GM21447 (cell line): ENCODE results near the gene DMRTB1.

ENCODE experiments used
- ATAC-seq: cut with Tn5 transposase; IDR thresholded peaks from one replicate; pipeline ENCODE4 v1.9.1; 2021; ENCODE audit not compliant: unreplicated experiment

The DMRTB1 gene

DNA sequence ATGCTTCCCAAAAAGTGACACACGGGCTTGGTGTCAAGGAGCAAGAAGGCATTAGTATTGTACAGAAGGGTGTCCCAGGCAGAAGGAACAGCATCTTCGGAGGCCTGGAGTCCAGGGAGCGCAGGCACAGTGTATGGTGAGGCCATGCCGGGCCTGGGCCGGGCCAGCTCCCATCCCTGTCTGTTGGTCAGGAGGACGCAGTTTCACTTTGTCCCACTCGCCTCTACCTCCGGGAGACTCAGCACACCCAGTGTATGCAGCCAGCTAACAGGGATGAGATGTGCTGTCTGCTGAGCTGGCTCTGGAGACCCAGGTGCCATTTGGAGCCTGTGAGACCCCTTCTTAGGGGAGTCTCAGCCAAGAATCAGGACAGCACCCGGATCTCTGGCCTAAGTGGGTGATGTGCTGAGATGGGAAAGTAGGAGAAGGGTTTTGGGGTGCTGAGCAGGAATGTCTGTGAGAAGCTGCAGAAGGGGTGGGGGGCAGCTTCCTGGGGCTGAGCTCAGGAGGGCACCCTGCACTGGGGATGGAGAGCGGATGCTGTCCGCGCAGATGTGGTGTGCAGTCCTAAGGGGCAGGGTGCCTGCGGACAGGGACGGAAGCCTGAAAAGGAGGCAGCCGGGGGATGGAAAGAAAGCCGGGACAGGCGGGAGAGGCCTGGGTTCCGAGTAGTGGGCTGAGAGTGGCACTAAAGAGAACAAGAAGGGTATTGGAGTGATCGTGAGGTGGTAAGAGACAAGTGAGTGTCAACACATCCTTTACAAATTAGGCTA lies 25.7 kb downstream of the DMRTB1 start:
- no peak for ATAC-seq

DNA sequence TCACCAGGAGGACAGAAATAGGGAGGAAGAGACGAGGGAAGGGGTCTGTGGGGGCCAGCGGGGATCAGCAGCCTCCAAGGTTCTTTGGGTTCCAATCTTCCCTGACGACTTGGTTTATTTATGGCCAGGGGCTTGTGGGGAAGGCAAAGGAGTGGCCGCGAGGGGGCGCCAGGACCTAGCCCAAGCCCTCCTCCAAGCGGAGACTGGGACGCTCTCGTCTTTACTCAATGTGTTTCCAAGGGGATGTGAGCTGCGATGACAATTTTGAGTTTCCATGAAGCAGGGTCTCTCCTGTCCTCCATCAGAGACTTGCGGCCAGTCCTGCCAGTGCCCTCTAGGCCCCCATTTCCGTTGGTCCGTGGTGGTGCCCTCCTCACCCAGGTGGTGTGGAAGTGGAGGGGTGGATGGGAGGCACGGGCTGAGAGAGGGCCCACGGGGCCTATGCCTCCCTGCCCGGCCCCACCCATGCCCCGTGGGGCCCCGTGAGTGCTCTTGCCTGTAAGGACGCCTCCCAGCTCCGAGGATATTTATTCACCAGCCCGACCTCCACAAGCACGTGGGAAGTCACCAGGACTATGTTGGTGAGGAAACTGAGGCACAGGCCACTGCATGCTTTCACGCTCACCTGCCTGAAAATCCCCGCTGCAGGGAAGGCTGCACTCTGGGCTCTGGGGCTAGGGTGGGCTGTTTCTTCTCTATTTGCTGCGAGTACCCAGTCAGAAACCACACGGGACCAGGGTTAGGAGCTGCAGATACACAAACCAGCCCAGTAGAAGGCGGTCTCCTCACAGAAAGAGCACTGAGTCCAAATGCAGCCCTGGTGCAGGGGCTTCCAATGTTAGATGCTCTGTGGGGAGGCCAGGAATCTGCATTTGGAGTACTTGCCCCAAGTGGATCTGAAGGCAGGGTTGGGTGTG lies 26.5 kb downstream of the DMRTB1 start:
- ATAC-seq: no peak

DNA sequence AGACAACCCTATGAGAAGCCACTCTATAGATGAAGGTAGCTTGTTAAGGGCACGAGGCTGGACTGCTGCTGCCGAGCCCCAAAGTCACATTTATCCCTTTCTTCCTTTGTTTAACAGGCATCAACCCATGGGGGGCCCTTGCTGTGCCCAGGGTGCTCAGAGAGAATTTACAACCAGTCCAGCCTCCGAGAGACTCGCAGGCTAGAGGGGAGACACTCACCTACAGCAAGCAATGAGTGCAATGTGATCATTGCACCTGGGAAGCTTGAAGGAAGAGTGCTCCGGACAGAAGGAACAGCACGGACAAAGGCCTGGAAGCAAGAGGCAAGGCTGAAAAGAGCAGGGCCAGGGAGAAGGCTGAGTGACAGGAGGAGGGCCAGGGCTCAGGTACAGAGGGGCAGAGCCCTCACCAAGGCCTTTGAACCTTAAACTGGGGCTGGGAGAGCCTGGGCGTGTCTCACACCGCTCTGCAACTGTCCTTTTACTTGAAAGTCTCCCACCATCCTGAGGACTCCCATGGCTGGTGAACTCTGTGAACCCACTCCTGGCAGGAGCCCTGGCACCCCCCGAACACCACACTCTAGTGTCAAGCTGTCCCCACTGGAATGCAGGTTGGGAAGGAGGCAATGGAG lies 27.3 kb downstream of the DMRTB1 start:
- no peak for ATAC-seq

DNA sequence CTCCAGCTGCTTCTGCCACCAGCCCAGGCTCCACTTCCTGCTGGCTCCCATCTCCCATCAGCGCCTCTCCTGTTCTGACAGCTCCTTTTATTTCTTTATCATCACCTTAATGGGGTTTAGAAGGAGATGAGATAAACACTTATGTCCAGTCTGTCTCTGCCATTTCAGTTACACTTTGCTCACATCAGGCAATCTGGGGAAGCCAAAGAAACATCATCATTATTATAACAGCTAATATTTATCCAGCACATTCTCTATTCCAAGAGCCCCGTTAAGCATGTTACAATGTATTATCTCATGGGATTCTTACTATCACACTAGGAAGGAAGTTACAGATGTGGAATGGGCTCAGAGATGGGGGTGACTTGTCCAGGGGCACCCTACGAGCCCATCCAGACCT lies 31.2 kb downstream of the DMRTB1 start:
- no peak for ATAC-seq

DNA sequence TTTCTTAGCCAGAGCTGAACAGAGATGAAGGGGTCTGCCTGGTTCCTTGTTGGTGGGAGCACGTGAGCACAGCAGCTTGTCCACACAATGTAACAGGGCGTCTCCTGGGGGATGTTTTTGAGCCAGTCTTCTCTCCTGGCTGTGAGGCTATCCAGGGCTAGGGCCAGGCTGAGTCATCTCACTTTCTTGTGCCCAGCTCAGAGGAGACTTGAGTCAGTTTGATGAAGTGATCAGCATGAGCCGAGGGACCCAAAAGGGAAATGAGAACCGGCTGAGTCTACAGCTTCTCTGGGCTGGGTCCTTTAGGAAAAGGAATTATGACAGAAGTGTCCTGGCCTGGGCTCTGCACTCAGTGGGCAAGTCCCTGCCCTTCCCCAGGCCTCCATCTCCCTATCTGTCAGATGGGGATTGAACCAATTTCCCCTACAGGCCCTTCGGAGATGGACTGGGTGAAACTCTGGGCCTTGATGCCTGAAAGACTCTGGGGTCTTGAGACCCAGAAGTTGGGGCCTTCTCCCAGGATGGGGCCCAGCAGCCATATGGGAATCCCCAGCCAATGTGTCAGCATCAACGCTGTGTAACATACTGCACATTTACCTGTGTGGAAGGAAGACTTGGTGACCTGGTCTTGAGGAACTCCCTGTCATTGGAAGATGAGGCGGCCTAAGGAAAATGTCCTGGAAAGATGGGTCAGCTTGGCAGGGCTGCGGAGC lies 36.6 kb downstream of the DMRTB1 start:
- ATAC-seq: no peak

DNA sequence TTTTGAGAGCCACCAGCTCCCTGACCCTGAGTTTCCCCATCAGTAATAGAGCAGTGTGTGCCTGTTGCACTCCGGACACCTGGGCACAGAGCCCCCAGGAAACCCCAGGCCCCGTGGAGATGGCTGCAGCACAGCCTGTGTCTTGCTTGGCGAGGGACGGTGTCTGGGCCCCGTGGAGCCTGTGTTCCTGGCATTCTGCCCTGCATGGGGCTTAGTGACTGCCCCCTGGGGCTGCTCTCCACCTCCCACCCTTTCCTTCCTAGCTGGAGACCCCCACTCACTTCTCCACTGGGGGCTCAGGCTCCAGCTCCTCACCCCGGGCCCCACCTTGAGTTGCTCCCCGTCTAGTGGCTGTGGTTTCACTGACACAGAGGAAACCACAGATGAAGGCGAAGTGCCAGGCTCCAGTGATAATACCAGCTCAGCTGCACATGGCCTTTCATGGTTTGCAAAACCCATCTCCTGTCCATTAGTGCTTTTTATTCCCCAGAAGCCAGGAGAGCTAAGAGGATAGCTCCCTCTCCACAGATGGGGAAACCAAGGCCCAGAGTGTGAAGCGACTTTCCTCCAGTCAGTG lies 39.4 kb downstream of the DMRTB1 start:
- no peak for ATAC-seq

DNA sequence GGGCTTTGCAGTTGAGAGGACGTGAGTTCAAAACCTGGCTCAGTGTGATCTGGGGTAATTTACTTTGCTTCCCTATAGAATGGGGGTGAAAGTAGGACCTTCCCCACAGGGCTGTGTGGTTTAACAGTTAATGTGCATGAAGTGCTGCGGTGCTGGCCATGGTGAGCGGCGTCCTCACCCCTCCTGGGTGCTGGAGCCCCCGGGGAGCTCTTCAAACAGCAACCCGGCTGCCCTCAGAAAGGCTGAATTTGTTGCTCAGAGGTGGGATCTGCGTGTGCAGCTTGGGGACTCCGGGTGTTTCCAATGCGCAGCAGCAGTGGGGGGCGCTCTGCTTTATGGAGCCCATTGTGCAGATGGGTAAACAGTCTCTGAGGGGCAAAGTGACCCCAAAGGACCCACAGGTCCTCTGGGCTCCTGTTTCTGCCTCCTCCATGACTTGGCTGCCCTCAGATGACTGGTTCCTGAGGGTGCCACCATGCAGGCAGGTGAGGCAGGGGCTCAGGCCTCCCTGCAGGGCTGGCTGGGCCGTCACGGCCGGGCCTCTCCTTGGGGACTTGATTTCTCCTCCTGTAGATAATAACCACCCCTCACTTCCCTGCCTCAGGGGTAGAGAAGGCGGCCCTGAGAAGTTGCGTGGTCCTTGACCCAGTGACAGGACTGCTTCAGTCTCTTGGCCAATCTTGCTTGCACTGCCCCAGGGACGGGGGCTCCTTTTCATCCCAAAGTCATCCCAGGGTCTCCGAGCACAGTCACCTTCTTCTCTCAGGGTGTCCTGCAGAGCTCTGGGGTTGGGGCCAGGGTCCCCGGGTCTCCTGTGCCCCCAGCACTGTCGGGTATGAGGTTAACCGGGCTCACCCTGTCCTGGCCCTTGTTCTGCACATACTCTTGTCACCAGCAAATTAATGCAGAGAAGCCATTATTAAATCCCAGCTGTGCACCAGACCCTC lies 40.3 kb downstream of the DMRTB1 start:
- ATAC-seq: no peak

DNA sequence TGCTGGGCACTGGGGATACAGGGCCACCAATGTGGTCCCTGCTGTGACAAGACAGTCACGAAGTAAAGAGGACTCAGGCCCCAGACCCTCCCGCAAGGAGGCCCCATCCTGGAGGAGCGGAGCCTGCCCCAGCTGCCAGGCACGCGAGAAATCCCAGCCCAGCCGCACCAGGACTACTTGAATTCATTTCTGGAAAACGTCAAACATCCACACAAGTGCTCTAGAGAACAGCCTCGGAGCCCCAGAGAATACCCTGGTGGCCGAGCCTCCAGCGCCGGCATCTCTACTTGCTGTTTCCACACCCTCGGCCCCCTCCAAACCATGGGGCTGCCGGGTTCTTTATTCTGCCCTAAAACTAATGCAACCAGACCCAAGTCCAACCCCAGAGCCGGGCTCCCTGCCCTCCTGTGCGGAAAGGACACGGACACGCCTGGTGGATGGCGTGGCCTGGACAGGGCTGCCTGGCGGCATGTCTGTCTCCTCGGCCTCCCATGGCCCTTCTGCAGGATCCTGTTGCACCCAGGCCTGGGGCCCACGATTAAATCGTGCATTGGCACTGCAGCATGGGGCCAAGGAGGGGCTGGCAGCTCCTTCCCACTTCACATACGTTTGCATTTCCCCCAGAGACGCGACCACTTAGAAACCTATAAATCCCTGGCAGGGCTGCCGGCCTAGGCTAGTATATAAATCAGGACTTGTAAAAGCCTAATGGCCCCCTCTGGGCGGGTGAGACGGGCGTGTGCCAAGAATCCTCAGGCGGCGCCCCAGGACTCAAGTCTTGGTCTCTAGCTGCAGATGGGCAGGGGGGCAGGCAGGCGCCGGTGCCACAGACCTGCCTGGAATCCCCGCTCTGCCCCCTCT lies 41.2 kb downstream of the DMRTB1 start:
- no peak for ATAC-seq

DNA sequence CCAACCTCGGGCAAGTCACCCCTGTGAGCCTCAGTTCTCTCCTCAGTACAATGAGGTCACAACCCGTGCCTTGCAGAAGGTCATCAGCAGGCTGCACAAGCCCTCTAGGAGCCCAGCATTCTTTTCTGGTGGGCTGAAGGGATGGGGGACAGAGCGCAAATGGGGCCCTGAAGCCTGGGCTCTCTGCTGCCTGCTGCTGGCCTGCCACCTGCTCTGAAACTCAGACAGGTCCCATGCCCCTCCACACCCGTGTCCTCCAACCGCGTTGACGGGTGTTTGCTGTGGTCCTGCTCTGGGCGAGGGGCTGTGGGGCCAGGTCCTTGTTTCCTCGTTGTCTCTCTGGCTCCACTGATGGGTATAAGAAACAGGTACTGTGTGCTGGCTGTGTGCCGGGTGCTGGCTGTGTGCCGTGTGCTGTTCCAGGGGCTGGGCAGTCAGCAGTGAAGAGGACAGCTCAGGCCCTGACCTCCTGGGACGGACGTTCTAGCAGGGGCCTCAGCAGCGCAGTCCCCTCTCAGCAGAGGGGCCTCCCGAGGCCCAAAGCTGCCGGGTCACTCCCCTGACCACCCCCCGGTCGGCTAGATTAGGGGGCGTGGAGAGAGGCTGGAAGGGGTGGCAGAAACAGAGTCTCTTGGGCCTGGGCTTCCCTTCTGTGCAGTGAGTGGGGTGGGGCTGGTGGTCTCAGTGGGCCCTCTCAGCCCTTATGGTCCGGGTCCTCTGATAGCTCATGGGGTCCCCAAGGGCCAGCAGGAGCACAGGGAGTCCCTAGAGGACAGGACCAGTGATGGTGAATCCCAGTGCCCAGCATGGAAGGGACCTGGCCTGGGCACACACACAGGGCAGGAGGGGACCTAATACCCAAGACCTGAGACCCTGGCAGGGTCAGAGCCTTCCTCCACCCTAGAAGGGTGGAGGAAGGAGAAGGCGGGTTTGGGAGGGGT lies 42.1 kb downstream of the DMRTB1 start:
- ATAC-seq: no peak

DNA sequence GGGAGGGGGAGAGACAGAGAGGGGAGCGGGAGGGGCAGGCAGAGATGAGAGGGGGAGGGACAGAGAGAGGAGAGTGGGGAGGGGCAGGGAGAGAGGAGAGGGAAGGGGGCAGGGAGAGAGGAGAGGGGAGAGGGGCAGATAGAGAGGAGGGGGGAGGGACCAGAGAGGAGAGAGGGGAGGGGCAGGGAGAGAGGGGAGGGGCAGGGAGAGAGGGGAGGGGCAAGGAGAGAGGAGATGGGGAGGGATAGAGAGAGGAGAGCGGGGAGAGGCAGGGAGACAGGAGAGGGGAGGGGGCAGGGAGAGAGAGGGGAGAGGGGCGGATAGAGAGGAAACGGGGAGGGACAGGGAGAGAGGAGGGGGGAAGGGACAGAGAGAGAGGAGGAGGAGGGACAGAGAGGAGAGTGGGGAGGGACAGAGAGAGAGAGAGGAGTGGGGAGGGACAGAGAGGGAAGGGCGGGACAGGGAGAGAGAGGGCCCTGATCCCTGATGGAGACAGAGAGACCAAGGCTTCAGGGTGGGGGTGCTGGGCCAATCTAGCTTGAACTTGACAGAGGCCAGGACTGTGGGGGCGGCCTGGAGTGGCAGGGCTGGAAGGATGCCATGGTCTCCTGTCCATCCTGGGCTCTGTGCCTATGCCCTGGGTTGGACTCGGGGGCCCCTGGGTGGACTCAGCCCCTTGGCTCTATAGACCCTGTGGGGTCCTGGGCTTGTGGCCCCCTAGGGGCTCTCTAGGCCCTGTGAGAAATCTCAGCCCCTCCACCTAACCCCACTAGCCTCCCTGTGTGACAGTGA lies 43.6 kb downstream of the DMRTB1 start:
- ATAC-seq: no peak

DNA sequence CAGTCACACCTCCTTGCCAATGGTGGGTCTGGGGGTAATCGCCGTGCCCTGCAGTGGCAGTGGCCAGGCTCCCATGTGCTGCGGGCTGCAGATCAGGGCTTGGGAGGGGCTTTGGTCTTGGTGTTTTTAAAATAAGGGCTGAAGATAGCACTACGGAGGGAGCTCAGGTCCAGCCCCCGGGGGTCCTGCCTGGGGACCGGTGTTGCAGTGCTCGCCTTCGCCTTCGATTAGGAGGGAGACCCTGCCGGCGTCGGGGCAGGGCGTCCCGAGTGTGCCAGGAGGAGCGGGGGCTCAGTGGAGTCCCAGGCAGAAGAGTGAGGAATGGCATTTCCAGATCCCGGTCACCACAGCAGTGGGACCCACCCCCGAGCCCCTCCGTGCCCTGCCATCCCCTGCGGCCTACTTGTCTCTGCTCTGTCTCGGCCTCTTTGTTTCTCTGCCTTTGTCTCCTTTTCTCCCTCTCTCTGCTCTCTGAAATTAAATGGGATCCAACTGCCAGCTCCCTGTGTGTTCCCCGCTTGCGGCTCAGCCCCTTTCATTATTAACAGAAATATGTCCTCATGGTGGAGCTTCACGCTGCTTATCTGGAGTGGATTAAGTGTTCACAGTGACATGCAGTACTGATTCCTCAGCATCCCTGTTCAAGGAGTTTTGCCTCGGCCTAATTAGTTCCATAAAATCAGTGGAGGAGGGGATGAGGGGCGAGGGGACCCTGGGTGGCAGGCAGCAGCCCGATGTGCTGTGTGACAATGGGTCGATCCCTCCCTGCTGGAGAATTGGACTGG lies 44.4 kb downstream of the DMRTB1 start:
- ATAC-seq: no peak

DNA sequence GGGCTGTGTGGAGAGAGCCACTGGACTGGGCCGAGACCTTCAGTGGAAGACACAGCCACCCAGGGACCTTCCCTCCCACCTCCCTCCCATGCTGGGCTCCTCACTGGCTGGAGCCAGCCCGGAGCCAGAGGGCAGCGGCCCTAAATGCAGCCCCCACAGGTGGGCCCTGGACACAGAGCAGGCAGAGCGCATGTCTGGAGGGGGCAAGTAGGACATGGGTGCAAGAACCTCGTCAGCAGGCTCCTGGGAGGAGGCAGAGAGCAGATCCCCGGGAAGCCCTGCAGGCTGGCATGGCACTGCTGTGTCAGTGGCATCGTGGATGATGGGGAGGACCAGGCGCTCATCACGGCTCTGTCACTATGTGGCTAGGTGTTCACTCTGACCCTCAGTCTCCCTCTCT lies 45.7 kb downstream of the DMRTB1 start:
- ATAC-seq: no peak

DNA sequence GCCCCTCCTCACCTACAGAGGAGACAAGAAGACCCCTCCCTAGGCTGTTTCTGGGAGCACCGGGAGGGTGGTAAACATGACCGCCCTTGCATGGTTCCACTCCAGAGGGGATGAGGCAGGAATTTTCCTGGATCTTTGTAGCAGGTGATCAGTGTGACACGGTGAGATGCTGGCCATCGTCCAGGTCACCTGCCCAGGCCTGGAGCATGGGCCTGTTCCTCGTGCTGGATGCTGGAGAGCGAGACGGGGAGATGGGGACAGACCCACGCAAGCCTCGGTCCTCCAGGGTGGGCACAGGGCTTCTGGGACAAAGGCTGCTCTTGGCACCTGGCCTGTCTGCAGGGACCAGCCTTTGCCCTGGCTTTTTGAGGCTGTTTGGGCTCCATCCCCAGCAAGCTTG lies 46.2 kb downstream of the DMRTB1 start:
- no peak for ATAC-seq

DNA sequence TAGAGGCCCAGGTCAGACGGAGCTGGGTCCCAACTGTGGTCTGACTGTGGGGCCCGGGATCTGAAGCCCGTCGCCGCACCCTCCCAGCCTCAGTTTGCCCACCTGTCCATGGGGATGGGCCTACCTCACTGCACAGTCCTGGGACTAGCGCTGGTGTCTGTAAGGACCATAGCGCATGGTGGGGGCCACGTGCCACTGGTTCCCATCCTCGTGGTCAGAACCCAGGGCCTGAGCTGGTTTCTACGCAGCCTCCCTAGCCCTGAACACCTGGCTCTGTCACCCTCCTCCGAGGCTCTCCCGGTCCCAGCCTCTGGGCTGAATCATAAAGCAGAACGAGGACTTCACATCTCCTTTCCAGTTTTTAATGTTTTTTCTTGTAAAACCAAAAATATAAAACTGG lies 46.7 kb downstream of the DMRTB1 start:
- ATAC-seq: no peak

DNA sequence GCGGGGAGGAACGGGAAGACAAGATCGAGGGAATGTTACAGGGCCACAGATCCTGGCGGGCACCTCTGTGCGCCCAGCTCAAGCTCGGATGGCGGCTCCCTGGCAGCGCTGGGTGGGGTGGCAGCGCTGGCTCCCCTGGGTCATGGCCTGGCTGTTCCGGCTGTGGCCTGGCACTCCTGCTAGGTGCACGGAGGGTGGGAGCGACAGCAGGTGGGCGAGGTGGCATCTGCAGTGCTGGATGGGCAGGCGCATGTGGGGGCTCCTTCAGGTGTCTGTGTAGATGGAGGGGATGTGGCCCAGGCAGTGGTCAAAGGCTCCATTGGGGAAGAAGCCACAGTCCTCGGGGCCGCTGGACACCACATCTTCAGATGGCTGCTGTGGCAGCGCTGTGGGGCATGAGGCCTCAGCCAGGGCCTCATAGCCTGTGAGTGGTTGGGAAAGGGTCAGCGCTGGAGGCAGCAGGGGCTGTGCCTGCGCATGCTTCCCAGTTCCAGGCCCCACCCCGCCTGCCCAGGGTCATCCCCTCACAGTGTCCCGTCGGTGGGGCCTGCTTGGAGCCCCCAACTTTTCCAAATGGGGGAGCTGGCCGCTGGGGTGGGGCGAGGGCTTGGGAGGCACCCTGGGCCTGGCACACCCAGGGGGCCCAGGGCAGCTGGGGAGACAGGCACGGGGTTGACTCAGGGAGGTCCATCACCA lies 47.3 kb downstream of the DMRTB1 start:
- ATAC-seq: no peak
